ENCODE data around the gene DGKB.

DGKB gene

GRCh38 chr7:14859267-14859666 is 43.3 kb downstream of the DGKB start:
- no peak for DNase-seq (ENCODE audit: low read depth, low spot score)

GRCh38 chr7:14858866-14859265 is 43.7 kb downstream of the DGKB start:
- DNase-seq (ENCODE audit: low read depth, low spot score), result no peak

GRCh38 chr7:14858410-14858809 is 44.1 kb downstream of the DGKB start:
- no peak for DNase-seq (ENCODE audit: low read depth, low spot score)

- DNase-seq (ENCODE audit: low read depth, low spot score), result no peak
Observed at GRCh38 chr7:14855033-14855794, 47.3 kb downstream of the DGKB start.

- DNase-seq (ENCODE audit: low read depth, low spot score), result no peak
Observed at GRCh38 chr7:14854471-14854870, 48.1 kb downstream of the DGKB start.

- DNase-seq (ENCODE audit: low read depth, low spot score), result no peak
Observed at GRCh38 chr7:14851610-14852009, 50.9 kb downstream of the DGKB start.

- no peak for DNase-seq (ENCODE audit: low read depth, low spot score)
Observed at GRCh38 chr7:14850039-14850438, 52.5 kb downstream of the DGKB start.

GRCh38 chr7:14846405-14846804 is 56.1 kb downstream of the DGKB start:
- peak; percentile 7 for DNase-seq (ENCODE audit: low read depth, low spot score)

- no peak for DNase-seq (ENCODE audit: low read depth, low spot score)
Observed at GRCh38 chr7:14843755-14844154, 58.8 kb downstream of the DGKB start.

GRCh38 chr7:14842523-14842922 is 60.0 kb downstream of the DGKB start:
- no peak for DNase-seq (ENCODE audit: low read depth, low spot score)

GRCh38 chr7:14841869-14842268 is 60.7 kb downstream of the DGKB start:
- DNase-seq (ENCODE audit: low read depth, low spot score), result no peak

- DNase-seq (ENCODE audit: low read depth, low spot score), result no peak
Observed at GRCh38 chr7:14841086-14841485, 61.5 kb downstream of the DGKB start.

GRCh38 chr7:14839307-14839706 is 63.2 kb downstream of the DGKB start:
- DNase-seq (ENCODE audit: low read depth, low spot score), result no peak

GRCh38 chr7:14837216-14837615 is 65.3 kb downstream of the DGKB start:
- no peak for DNase-seq (ENCODE audit: low read depth, low spot score)

- DNase-seq (ENCODE audit: low read depth, low spot score), result peak; percentile 59
Observed at GRCh38 chr7:14836571-14837189, 65.9 kb downstream of the DGKB start.

- no peak for DNase-seq (ENCODE audit: low read depth, low spot score)
Observed at GRCh38 chr7:14836006-14836405, 66.5 kb downstream of the DGKB start.

GRCh38 chr7:14835384-14835783 is 67.2 kb downstream of the DGKB start:
- no peak for DNase-seq (ENCODE audit: low read depth, low spot score)

- no peak for DNase-seq (ENCODE audit: low read depth, low spot score)
Observed at GRCh38 chr7:14834883-14835282, 67.7 kb downstream of the DGKB start.

- no peak for DNase-seq (ENCODE audit: low read depth, low spot score)
Observed at GRCh38 chr7:14834456-14834855, 68.1 kb downstream of the DGKB start.

- peak; percentile 20 for DNase-seq (ENCODE audit: low read depth, low spot score)
Observed at GRCh38 chr7:14833707-14834106, 68.8 kb downstream of the DGKB start.

- DNase-seq (ENCODE audit: low read depth, low spot score), result no peak
Observed at GRCh38 chr7:14828053-14828452, 74.5 kb downstream of the DGKB start.

GRCh38 chr7:14826426-14826825 is 76.1 kb downstream of the DGKB start:
- no peak for DNase-seq (ENCODE audit: low read depth, low spot score)

GRCh38 chr7:14825912-14826311 is 76.6 kb downstream of the DGKB start:
- DNase-seq (ENCODE audit: low read depth, low spot score), result no peak

GRCh38 chr7:14822481-14822854 is 80.1 kb downstream of the DGKB start:
- DNase-seq (ENCODE audit: low read depth, low spot score), result no peak

Measured in iPS DF 19.7 (cell line).